Glutamatergic neuron (in vitro differentiated cells): ENCODE results near the gene TNS3. TPM values are rescaled to one million over a fixed set of nuclear protein-coding genes. Genes with fewer than 3 reads are reported as not detected.
A peak's percentile ranks its signal among the peaks of the same experiment; 100 is the strongest.

Experiments used
- DNase-seq: peaks from one replicate; pipeline ENCODE4 v3.0.0; 2022
- H3K27ac Mint-ChIP-seq: one replicate; pipeline ENCODE4 v1.8.0; 2020; ENCODE audit warnings: mild to moderate bottlenecking, mixed read lengths, inconsistent platforms; ENCODE audit not compliant: unreplicated experiment
- H3K27me3 Mint-ChIP-seq: one replicate; pipeline ENCODE4 v1.8.0; 2020; ENCODE audit warnings: mild to moderate bottlenecking, moderate library complexity, mixed read lengths, inconsistent platforms; ENCODE audit not compliant: unreplicated experiment
- H3K36me3 Mint-ChIP-seq: one replicate; pipeline ENCODE4 v1.8.0; 2020; ENCODE audit warnings: mild to moderate bottlenecking, mixed read lengths, inconsistent platforms; ENCODE audit not compliant: unreplicated experiment
- H3K4me1 Mint-ChIP-seq: one replicate; pipeline ENCODE4 v1.8.0; 2020; ENCODE audit warnings: mild to moderate bottlenecking, low read depth, mixed read lengths, inconsistent platforms; ENCODE audit not compliant: unreplicated experiment
- H3K4me3 Mint-ChIP-seq: one replicate; pipeline ENCODE4 v1.8.0; 2020; ENCODE audit warnings: mild to moderate bottlenecking, mixed read lengths, inconsistent platforms; ENCODE audit not compliant: unreplicated experiment
- H3K9me3 Mint-ChIP-seq: one replicate; pipeline ENCODE4 v1.8.0; 2020; ENCODE audit warnings: mild to moderate bottlenecking, moderate library complexity, mixed read lengths, inconsistent platforms; ENCODE audit not compliant: unreplicated experiment
- total RNA-seq: library from RNA; stranded (reverse); fragmentation: NEBNext Ultra II Directional; extraction: Animal tissue kit (Norgen Biotek cat#: 25700); gene quantifications from one replicate; pipeline ENCODE4 v1.2.1, GENCODE V29; 2021; ENCODE audit not compliant: unreplicated experiment
- TF ChIP-seq, protein P1 (sequence below): fragments of 200-600 bp; sonication (generic); IDR thresholded peaks from one replicate; pipeline ENCODE4 v1.5.0; 2021; ENCODE audit not compliant: partially characterized antibody, unreplicated experiment

The TNS3 gene
- total RNA-seq, 1 donor from 2014 or later = 3.8 TPM

DNA sequence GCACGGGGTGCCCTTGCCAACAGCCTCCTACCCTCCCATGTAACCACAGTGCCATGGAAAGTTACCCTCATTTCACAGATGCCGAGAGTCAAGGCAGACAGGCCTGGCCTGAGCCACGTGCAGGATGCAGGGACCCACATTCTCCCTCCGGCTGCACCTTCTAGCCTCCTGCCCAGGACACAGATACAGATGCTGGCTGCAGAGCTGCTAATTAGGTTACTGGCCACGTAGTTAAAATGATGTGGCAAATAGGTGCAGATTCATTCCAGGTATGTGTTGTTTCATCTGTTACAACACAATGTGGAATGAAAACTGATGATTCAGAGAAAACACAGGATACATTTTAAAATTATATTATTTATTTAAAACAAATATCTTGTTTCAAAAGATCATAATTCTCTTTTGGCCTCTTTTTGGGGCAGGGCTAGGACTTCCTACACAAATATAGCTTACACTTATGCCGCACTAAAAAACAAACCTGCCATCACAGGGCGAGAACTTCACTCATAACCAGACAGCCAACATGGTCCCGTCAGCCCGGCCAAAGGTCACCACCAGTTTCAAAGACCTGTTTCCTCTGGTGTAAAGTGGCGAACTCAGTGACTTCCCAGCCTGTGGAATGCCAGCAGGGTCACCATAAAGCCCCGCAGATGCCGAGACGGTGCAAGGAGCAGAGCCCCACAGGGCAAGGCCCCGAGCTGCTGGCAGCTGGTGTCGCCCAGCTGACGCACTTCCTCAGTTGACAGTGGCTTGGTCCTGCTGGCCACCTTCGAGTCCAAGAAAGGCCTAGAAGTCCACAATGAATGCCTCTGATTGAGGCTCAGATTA, 83.5 kb downstream of the TNS3 start:
- no peak for DNase-seq
- Mint-ChIP-seq H3K36me3 (no peaks in the 10 kb centered on the region), H3K4me3 (no peak overlapping the region), H3K27ac (no peak overlapping the region), H3K27me3 (peaks cover 8% of the 10 kb centered on the region), H3K4me1 (peaks cover 43% of the 10 kb centered on the region), H3K9me3 (peaks cover 7% of the 10 kb centered on the region)
- TF ChIP-seq, protein P1, sequence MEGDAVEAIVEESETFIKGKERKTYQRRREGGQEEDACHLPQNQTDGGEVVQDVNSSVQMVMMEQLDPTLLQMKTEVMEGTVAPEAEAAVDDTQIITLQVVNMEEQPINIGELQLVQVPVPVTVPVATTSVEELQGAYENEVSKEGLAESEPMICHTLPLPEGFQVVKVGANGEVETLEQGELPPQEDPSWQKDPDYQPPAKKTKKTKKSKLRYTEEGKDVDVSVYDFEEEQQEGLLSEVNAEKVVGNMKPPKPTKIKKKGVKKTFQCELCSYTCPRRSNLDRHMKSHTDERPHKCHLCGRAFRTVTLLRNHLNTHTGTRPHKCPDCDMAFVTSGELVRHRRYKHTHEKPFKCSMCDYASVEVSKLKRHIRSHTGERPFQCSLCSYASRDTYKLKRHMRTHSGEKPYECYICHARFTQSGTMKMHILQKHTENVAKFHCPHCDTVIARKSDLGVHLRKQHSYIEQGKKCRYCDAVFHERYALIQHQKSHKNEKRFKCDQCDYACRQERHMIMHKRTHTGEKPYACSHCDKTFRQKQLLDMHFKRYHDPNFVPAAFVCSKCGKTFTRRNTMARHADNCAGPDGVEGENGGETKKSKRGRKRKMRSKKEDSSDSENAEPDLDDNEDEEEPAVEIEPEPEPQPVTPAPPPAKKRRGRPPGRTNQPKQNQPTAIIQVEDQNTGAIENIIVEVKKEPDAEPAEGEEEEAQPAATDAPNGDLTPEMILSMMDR = no peak

DNA sequence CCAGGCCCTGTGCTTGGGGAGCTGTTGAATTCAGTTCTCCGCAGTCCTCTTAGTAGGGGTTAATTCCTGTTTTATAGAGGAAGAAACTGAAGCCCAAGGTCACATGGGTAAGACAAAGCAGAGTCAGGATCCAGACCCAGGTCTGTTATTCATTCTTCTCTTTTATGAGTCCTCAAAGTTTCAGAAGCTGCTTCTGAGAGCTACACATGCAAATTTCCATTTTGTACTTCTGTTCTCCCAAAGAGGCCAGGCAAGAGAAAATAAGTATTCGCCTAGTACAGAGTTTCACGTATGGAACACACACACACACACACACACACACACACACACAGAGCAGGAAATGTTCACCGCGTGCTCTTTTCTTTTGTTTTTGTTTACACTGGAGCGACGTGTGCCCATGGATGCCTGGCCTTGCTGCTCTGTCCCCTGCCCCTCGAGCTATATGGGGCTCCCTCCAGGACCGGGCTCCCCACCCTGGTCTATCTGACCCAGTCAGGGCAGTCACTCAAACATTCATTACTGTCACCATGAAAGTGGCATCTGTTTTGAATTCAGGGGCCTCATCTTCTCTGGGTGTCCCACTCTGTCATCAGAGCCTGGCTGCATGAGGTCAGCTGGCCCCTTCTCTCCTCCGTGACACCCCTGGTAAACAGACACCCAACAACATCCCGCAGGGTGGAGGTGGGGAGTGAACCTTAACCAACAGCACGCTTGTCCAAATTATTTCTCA, 84.4 kb downstream of the TNS3 start:
- no peak for DNase-seq
- H3K4me1 Mint-ChIP-seq = peaks cover 43% of the 10 kb centered on the region
- no peaks in the 10 kb centered on the region for H3K36me3 Mint-ChIP-seq
- H3K9me3 Mint-ChIP-seq = peaks cover 7% of the 10 kb centered on the region
- peaks cover 8% of the 10 kb centered on the region for H3K27me3 Mint-ChIP-seq
- H3K4me3 Mint-ChIP-seq = no peak overlapping the region
- TF ChIP-seq, protein P1 = no peak
- H3K27ac Mint-ChIP-seq = peak overlapping the region; percentile 20

DNA sequence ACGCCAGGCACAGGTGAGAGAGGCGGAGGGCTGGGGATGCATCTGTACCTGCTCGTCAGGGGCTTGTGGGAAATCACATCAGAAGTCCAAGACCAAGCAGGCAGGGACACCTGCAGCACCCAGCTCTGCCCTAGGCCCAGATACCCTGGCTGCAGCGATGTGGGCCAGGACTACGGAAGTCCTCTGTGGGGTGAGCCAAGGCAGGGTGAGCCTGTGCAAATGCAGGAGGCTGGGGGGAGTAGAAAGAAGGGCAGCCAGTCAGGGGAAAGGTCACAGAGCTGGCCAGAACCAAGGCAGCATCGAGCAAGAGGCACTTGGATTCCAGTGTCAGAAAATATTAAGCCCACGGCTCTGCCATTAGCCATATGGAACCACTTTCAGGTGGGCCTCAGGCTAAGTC, 85.2 kb downstream of the TNS3 start:
- peaks cover 8% of the 10 kb centered on the region for H3K27me3 Mint-ChIP-seq
- no peak for DNase-seq
- H3K4me1 Mint-ChIP-seq = peaks cover 44% of the 10 kb centered on the region
- peak overlapping the region; percentile 22 for H3K27ac Mint-ChIP-seq
- no peaks in the 10 kb centered on the region for H3K36me3 Mint-ChIP-seq
- TF ChIP-seq, protein P1 = no peak
- H3K9me3 Mint-ChIP-seq = peaks cover 7% of the 10 kb centered on the region
- H3K4me3 Mint-ChIP-seq = peak overlapping the region; percentile 45

DNA sequence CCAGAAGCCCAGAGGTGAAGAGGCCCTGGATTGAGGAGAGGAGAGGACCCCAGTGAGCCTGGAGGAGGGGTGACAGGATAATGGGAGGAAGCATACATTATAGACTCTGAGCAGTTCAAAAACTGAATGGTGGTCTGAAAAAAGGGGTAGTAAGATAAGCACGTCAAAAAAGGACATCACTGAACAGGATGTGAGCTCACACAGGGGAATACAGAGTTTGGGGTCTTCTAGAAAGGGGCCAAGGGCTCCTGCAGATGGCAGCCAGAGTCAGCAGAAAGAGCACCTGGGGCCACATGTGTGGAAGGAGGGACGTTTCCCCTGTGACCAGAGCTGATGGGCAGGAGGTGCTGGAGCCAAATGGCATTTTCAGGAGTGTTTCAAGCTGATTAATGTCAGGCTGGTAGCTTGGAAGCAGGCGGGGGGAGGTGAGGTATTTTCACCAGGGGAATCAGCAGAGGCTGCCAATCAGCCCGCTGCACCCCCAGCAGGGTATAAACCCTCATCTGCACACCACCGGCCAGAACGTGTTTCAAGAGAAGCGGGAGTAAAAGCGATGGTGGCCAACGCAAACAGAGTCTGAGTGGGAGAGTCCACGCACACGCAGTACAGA, 85.8 kb downstream of the TNS3 start:
- Mint-ChIP-seq H3K36me3 (no peaks in the 10 kb centered on the region), H3K9me3 (peaks cover 7% of the 10 kb centered on the region), H3K4me1 (peaks cover 39% of the 10 kb centered on the region), H3K27ac (peak overlapping the region; percentile 22), H3K27me3 (peaks cover 10% of the 10 kb centered on the region), H3K4me3 (peak overlapping the region; percentile 45)
- DNase-seq = no peak
- TF ChIP-seq, protein P1 = no peak
